Renal pelvis (tissue), 4 donors: ENCODE data around the gene NAPEPLD. TPM values are rescaled to one million over a fixed set of nuclear protein-coding genes. Genes with fewer than 3 reads are reported as not detected.
"Not testable (repeated sequence)": the region's sequence is repeated elsewhere in the genome, so short reads cannot be mapped to it uniquely, and the experiment has no call there.

Experiments
- DNase-seq: peaks from one replicate; pipeline ENCODE4 v3.0.0-alpha.2; 2013
- polyA plus RNA-seq, 3 donors: library from polyadenylated mRNA; unstranded; fragments of 120-200 nt; gene quantifications; one replicate each; pipeline ENCODE4 v1.2.1, GENCODE V29; 2013; ENCODE audit not compliant: insufficient read length in 3 of 3

The NAPEPLD gene
- polyA plus RNA-seq, 3 donors = 28.7 to 48.6 (median 45.2) TPM

- DNase-seq = no peak
Observed at GRCh38 chr7:103150192-103150591, 1.3 kb upstream of the NAPEPLD start.

- no peak for DNase-seq
Observed at GRCh38 chr7:103149808-103150180, 895 bp upstream of the NAPEPLD start.

- DNase-seq = no peak
Observed at GRCh38 chr7:103148131-103148993, 537 bp downstream of the NAPEPLD start.

- not testable (repeated sequence) for DNase-seq
Observed at GRCh38 chr7:103144754-103145153, 4.1 kb downstream of the NAPEPLD start.

- no peak for DNase-seq
Observed at GRCh38 chr7:103143868-103144267, 5.0 kb downstream of the NAPEPLD start.

GRCh38 chr7:103142494-103142893 is 6.4 kb downstream of the NAPEPLD start:
- DNase-seq = no peak

GRCh38 chr7:103141753-103142404 is 7.0 kb downstream of the NAPEPLD start:
- DNase-seq = no peak

- no peak for DNase-seq
Observed at GRCh38 chr7:103140685-103141084, 8.2 kb downstream of the NAPEPLD start.

- no peak for DNase-seq
Observed at GRCh38 chr7:103140061-103140460, 8.8 kb downstream of the NAPEPLD start.

GRCh38 chr7:103134836-103135554 is 13.9 kb downstream of the NAPEPLD start:
- no peak for DNase-seq

GRCh38 chr7:103132995-103133688 is 15.8 kb downstream of the NAPEPLD start:
- no peak for DNase-seq

GRCh38 chr7:103130901-103131624 is 17.8 kb downstream of the NAPEPLD start:
- DNase-seq = no peak

GRCh38 chr7:103129702-103130549 is 19.0 kb downstream of the NAPEPLD start:
- no peak for DNase-seq

GRCh38 chr7:103127006-103127405 is 21.9 kb downstream of the NAPEPLD start:
- DNase-seq = no peak

GRCh38 chr7:103124429-103124979 is 24.4 kb downstream of the NAPEPLD start:
- DNase-seq = no peak

- no peak for DNase-seq
Observed at GRCh38 chr7:103123529-103123928, 25.4 kb downstream of the NAPEPLD start.

- DNase-seq = no peak
Observed at GRCh38 chr7:103121641-103122040, 27.3 kb downstream of the NAPEPLD start.

- DNase-seq = no peak
Observed at GRCh38 chr7:103120362-103120761, 28.5 kb downstream of the NAPEPLD start.

- no peak for DNase-seq
Observed at GRCh38 chr7:103119791-103120291, 29.1 kb downstream of the NAPEPLD start.

- no peak for DNase-seq
Observed at GRCh38 chr7:103117465-103117864, 31.4 kb downstream of the NAPEPLD start.
